Upper lobe of right lung (tissue), 1 donor: ENCODE data around the gene TTC7B. TPM values are rescaled to one million over a fixed set of nuclear protein-coding genes. Genes with fewer than 3 reads are reported as not detected.

Source experiments
- ATAC-seq: fragments of 200-7000 bp; cut with Tn5 transposase; one replicate; pipeline ENCODE4 v1.9.1; 2020; ENCODE audit warnings: mild to moderate bottlenecking, moderate library complexity
- DNase-seq: peaks from one replicate; pipeline ENCODE4 v3.0.0-alpha.2; 2020
- H3K27ac ChIP-seq: fragments of 200-600 bp; one replicate; pipeline ENCODE4 v1.8.0; 2022
- H3K27me3 ChIP-seq: fragments of 200-600 bp; one replicate; pipeline ENCODE4 v1.8.0; 2022; ENCODE audit warnings: mild to moderate bottlenecking
- H3K36me3 ChIP-seq: fragments of 200-600 bp; one replicate; pipeline ENCODE4 v1.8.0; 2022
- H3K4me1 ChIP-seq: fragments of 200-600 bp; one replicate; pipeline ENCODE4 v1.8.0; 2022
- H3K4me3 ChIP-seq: fragments of 200-600 bp; one replicate; pipeline ENCODE4 v1.8.0; 2022; ENCODE audit warnings: mild to moderate bottlenecking
- H3K9me3 ChIP-seq: fragments of 200-600 bp; one replicate; pipeline ENCODE4 v1.8.0; 2022
- CTCF ChIP-seq: fragments of 200-600 bp; IDR thresholded peaks from one replicate; pipeline ENCODE4 v1.8.0; 2022; ENCODE audit warnings: antibody characterized with exemption
- intact Hi-C: fragments of 100-400 bp; cut with DNase I; formaldehyde crosslinking; loops from one replicate; pipeline ENCODE4 v1.11.0; 2022
- total RNA-seq: library from RNA; stranded (reverse); fragmentation: NEBNext Ultra II Directional; extraction: Animal tissue kit (Norgen Biotek cat#: 25700); gene quantifications from one replicate; pipeline ENCODE4 v1.2.1, GENCODE V29; 2021
- donor health status: DM: no; HTN: yes; CAD: no; lungs with severe emphysema.

The TTC7B gene
- total RNA-seq, 1 donor from 2014 or later, result 41.5 TPM

DNA sequence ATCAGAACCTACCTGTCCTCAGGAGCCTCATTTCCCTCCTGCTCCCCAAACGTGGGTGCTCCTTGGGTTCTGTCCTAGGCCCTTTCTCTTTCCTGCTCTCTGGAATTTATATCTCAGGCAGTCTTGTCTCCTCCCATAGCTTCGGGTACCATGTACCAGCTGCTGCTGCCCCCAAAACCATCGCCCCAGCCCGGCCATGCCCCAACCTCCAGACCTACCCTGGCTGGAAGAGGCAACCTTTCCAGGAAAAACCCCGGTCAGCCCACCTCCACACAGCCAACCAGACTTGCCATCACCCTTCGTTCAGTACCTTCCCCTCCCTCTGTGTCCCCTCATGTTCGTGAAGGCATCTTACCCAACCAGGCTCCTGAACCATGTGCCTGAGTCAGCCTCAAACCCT lies 254.3 kb downstream of the TTC7B start:
- H3K4me3 ChIP-seq, result no peak overlapping the region
- TF ChIP-seq CTCF, result no peak
- no peaks in the 10 kb centered on the region for H3K4me1 ChIP-seq
- DNase-seq (no peak), ATAC-seq (no peak)
- H3K9me3 ChIP-seq, result no peaks in the 10 kb centered on the region
- no peaks in the 10 kb centered on the region for H3K36me3 ChIP-seq
- H3K27me3 ChIP-seq, result no peaks in the 10 kb centered on the region
- intact Hi-C loops, result no loop called here
- H3K27ac ChIP-seq, result no peak overlapping the region

GRCh38 chr14:90560991-90561390 lies 255.2 kb downstream of the TTC7B start:
- no peaks in the 10 kb centered on the region for H3K36me3 ChIP-seq
- H3K27me3 ChIP-seq, result no peaks in the 10 kb centered on the region
- no peak overlapping the region for H3K27ac ChIP-seq
- intact Hi-C loops, result no loop called here
- peaks cover under 1% of the 10 kb centered on the region for H3K4me1 ChIP-seq
- no peaks in the 10 kb centered on the region for H3K9me3 ChIP-seq
- H3K4me3 ChIP-seq, result no peak overlapping the region
- DNase-seq (no peak), ATAC-seq (no peak)
- no peak for TF ChIP-seq CTCF

GRCh38 chr14:90560558-90560957 lies 255.7 kb downstream of the TTC7B start:
- H3K27me3 ChIP-seq, result no peaks in the 10 kb centered on the region
- no peak overlapping the region for H3K4me3 ChIP-seq
- no peak for ATAC-seq
- peaks cover 5% of the 10 kb centered on the region for H3K4me1 ChIP-seq
- intact Hi-C loops, result no loop called here
- DNase-seq, result no peak
- no peak for TF ChIP-seq CTCF
- H3K9me3 ChIP-seq, result no peaks in the 10 kb centered on the region
- no peaks in the 10 kb centered on the region for H3K36me3 ChIP-seq
- no peak overlapping the region for H3K27ac ChIP-seq

DNA sequence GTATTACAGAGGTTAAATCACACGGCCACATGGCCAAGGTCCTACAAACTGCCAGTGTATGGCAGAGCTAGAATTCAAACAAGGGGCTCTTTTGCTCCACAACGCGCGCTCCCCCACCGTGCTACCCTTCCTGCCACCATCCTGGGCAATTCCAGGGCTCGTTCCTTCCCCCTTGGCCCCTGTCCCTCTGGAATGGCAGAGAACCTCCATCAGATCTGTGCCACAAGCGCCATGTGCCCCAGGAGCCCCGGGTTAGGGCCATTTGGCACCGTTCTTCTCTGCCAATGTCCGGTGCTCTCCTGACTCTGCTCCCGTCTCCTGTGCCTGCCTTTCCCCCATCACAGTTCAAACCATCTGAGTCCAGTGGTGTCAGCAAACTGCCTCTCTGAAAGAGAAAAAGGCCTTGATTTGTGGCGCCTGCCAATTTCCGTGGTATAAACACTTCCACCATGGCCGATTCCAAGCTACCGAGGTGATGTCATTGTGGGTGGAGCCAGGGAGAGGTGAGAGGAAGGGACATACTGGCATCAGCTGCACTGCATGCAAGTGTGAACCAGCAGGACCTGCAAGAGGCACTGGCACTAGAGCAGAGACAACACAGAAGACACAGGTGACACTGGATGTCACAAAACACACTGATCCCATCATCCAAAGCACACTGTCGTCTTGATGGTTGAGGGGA lies 256.3 kb downstream of the TTC7B start:
- no peak for TF ChIP-seq CTCF
- intact Hi-C loops, result no loop called here
- Histone ChIP-seq H3K36me3 (no peaks in the 10 kb centered on the region), H3K27ac (no peak overlapping the region), H3K27me3 (no peaks in the 10 kb centered on the region), H3K4me1 (peaks cover 8% of the 10 kb centered on the region), H3K9me3 (no peaks in the 10 kb centered on the region), H3K4me3 (no peak overlapping the region)
- ATAC-seq, result no peak
- no peak for DNase-seq

DNA sequence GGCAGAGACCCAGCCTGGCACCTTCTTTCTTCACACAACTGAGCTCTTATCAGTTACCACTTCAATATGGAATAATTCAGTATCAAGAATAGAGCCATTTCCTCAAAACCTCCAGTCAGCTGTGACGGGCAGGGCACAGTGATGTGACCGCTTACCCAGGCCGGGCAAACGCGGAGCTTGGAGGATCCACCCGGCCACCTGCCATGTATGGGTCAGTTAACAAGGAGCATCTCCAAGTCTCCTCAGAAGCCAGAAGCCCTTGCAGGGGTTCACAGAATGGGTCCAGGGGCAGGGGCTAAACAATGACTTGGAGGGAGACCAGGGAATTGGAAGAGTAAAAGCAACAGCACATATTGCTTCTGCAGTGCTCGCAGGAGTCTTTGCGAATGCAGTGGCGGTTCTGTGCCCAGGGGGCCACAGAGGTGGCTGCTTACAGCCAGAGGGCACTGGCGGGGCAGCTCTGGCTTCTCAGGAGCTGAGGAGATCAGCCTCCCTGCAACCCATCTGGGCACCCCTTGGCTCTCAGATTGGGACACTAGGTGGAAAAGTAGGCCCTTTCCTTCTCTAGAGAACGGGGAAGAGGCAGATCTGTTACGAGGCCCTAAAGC lies 257.1 kb downstream of the TTC7B start:
- H3K4me3 ChIP-seq, result no peak overlapping the region
- H3K9me3 ChIP-seq, result no peaks in the 10 kb centered on the region
- no peak for DNase-seq
- intact Hi-C loops, result no loop called here
- no peak for ATAC-seq
- H3K27ac ChIP-seq, result no peak overlapping the region
- no peaks in the 10 kb centered on the region for H3K27me3 ChIP-seq
- H3K4me1 ChIP-seq, result peaks cover 13% of the 10 kb centered on the region
- H3K36me3 ChIP-seq, result no peaks in the 10 kb centered on the region
- TF ChIP-seq CTCF, result no peak
